Common myeloid progenitor, CD34-positive (primary cell): Measurements from ENCODE around the gene ANKIB1.
"Not testable (repeated sequence)": the region's sequence is repeated elsewhere in the genome, so short reads cannot be mapped to it uniquely, and the experiment has no call there.

Experiments
- CTCF ChIA-PET: fragments of 350-600 bp; sonication (Branson Sonifier 250); formaldehyde crosslinking; loops from one replicate; lab custom pipeline; 2021; ENCODE audit warnings: antibody characterized with exemption; lab: Charles Lee
- POLR2A ChIA-PET: fragments of 350-600 bp; sonication (Branson Sonifier 250); formaldehyde crosslinking; loops from one replicate; lab custom pipeline; 2021; ENCODE audit warnings: antibody characterized with exemption; lab: Charles Lee
- DNase-seq, 3 donors: peaks; one replicate each; pipeline versions ENCODE4 v3.0.0 to v3.0.0-alpha.2; 2013
- H3K27ac ChIP-seq, 2 experiments: 1 replicate in 1 of 2; 2 replicates in 1 of 2; pipeline ENCODE4 v1.7.0; 2013; ENCODE audit warnings: inconsistent platforms in 2 of 2, low read length in 2 of 2, mild to moderate bottlenecking in 2 of 2, low read depth in 1 of 2, moderate library complexity in 1 of 2; ENCODE audit not compliant: severe bottlenecking in 2 of 2, insufficient read depth in 1 of 2, poor library complexity in 1 of 2
- H3K27me3 ChIP-seq, 5 experiments: replicated peaks in 2 of 5; 1 replicate in 3 of 5; 2 replicates in 2 of 5; pipeline versions ENCODE4 v1.6.1 to v1.7.0; 2013; ENCODE audit warnings: low read length in 4 of 5, mild to moderate bottlenecking in 2 of 5, moderate library complexity in 2 of 5, inconsistent platforms in 1 of 5; ENCODE audit not compliant: insufficient read depth in 5 of 5, control insufficient read depth in 4 of 5
- H3K36me3 ChIP-seq, 4 experiments: 1 replicate in 2 of 4; 2 replicates in 2 of 4; pipeline versions ENCODE4 v1.6.1 to v1.7.0; 2013; ENCODE audit warnings: low read length in 3 of 4, control low read depth in 1 of 4, mild to moderate bottlenecking in 1 of 4; ENCODE audit not compliant: control insufficient read depth in 4 of 4, insufficient read depth in 4 of 4
- H3K4me1 ChIP-seq, 4 experiments: 1 replicate in 3 of 4; 2 replicates in 1 of 4; pipeline versions ENCODE4 v1.6.1 to v1.7.1; 2013; ENCODE audit warnings: low read length in 3 of 4, mild to moderate bottlenecking in 3 of 4, control low read depth in 1 of 4, inconsistent platforms in 1 of 4, moderate library complexity in 1 of 4; ENCODE audit not compliant: control insufficient read depth in 4 of 4, insufficient read depth in 4 of 4; ENCODE audit errors: control extremely low read depth in 1 of 4
- H3K4me3 ChIP-seq, 7 experiments: 1 replicate in 4 of 7; 2 replicates in 3 of 7; pipeline versions ENCODE4 v1.5.1 to v1.7.0; 2013; ENCODE audit warnings: mild to moderate bottlenecking in 7 of 7, low read length in 6 of 7, moderate library complexity in 6 of 7, inconsistent platforms in 2 of 7, low read depth in 2 of 7, control low read depth in 1 of 7; ENCODE audit not compliant: insufficient read depth in 4 of 7, control insufficient read depth in 1 of 7; ENCODE audit errors: extremely low read depth in 1 of 7
- H3K9me3 ChIP-seq, 5 experiments: 1 replicate in 4 of 5; 2 replicates in 1 of 5; pipeline versions ENCODE4 v1.6.1 to v1.7.1; 2013; ENCODE audit warnings: low read length in 4 of 5, mild to moderate bottlenecking in 2 of 5, inconsistent platforms in 1 of 5, low read depth in 1 of 5, moderate library complexity in 1 of 5; ENCODE audit not compliant: control insufficient read depth in 4 of 5, insufficient read depth in 2 of 5; ENCODE audit errors: control extremely low read depth in 1 of 5
- WGBS: methylation state at CpG from one replicate; pipeline ENCODE4 v1.1.5; 2013; ENCODE audit not compliant: insufficient coverage; 5-methylcytosine and 5-hydroxymethylcytosine counted together

The ANKIB1 gene

GRCh38 chr7:92250603-92251002 is 4.8 kb downstream of the ANKIB1 start:
- Histone ChIP-seq H3K4me3 (no peak overlapping the region), H3K27ac (no peak overlapping the region), H3K27me3 (no peaks in the 10 kb centered on the region), H3K4me1 (peaks cover 5 to 19% (median 17%) of the 10 kb centered on the region in 4 experiments), H3K36me3 (peaks cover 3 to 11% (median 5%) of the 10 kb centered on the region in 4 experiments), H3K9me3 (peaks cover 0 to 4% (median 0%) of the 10 kb centered on the region in 5 experiments)
- ChIA-PET CTCF (no interaction called here), POLR2A (no interaction called here)
- no peak for DNase-seq

- Histone ChIP-seq H3K9me3 (peaks cover 0 to 4% (median 0%) of the 10 kb centered on the region in 5 experiments), H3K4me1 (peaks cover 5 to 19% (median 17%) of the 10 kb centered on the region in 4 experiments), H3K36me3 (peaks cover 3 to 11% (median 5%) of the 10 kb centered on the region in 4 experiments), H3K27ac (no peak overlapping the region), H3K4me3 (no peak overlapping the region), H3K27me3 (no peaks in the 10 kb centered on the region)
- ChIA-PET POLR2A (no interaction called here), CTCF (no interaction called here)
- 100% methylated on average over 1 of the region's 1 CpG for WGBS
- DNase-seq = no peak
These were observed 5.4 kb downstream of the ANKIB1 start for GRCh38 chr7:92251181-92251580.

DNA sequence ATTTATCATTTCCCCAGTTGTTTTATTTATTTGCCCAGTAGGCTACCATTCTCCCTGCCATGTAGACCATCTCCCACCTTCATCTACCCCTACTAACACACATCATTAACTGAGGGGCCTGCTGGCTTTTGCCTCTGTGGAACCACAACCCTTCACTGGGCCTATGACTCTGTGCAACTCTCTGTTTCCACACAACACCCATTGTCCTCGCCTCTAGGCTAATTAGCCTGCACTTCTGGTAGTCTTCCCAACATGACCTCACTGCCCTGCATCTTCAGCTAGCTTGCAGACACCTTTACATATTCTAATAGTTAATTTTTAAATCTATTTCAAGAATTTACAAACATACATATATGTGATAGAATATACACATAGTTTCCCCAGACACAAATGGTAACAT is 7.5 kb downstream of the ANKIB1 start:
- Histone ChIP-seq H3K27me3 (no peaks in the 10 kb centered on the region), H3K9me3 (peaks cover 0 to 4% (median 0%) of the 10 kb centered on the region in 5 experiments), H3K27ac (no peak overlapping the region), H3K4me1 (peaks cover 0 to 2% (median under 1%) of the 10 kb centered on the region in 4 experiments), H3K36me3 (peaks cover 3 to 11% (median 5%) of the 10 kb centered on the region in 4 experiments), H3K4me3 (no peak overlapping the region)
- ChIA-PET POLR2A (no interaction called here), CTCF (no interaction called here)
- DNase-seq = no peak
- no CpG with 5 or more reads among the region's 1 CpG for WGBS

DNA sequence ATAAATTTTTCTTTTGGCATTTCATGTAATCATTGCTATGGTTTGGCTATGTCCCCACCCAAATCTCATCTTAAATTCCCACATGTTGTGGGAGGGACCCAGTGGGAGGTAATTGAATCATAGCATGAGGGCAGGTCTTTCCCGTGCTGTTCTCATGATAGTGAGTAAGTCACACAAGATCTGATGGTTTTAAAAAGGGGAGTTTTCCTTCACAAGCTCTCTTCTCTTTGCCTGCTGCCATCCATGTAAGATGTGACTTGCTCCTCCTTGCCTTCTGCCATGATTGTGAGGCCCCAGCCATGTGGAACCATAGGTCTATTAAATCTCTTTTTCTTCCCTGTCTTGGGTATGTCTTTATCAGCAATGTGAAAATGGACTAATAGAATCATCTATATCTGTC is 9.0 kb downstream of the ANKIB1 start:
- WGBS = 100% methylated on average over 1 of the region's 1 CpG

GRCh38 chr7:92255308-92255707 is 9.5 kb downstream of the ANKIB1 start:
- no peak overlapping the region for H3K27ac ChIP-seq

More for the DNA sequence above, 9.0 kb downstream of the ANKIB1 start:
- H3K4me1 ChIP-seq, H3K27me3 ChIP-seq, H3K9me3 ChIP-seq, CTCF ChIA-PET, H3K27ac ChIP-seq, H3K4me3 ChIP-seq, DNase-seq: not testable (repeated sequence)
- POLR2A ChIA-PET = interaction anchor here (1.0 kb wide), 1 partner anchor 9 kb away, joined by 3 read pairs; the partner anchor contains the start of genes ANKIB1 and KRIT1
- H3K36me3 ChIP-seq = peaks cover 3 to 11% (median 5%) of the 10 kb centered on the region in 4 experiments

GRCh38 chr7:92259062-92259461 is 13.3 kb downstream of the ANKIB1 start:
- CTCF ChIA-PET = no interaction called here

More at GRCh38 chr7:92255308-92255707, 9.5 kb downstream of the ANKIB1 start:
- CTCF ChIA-PET = no interaction called here
- Histone ChIP-seq H3K4me1 (no peaks in the 10 kb centered on the region), H3K4me3 (no peak overlapping the region), H3K27me3 (no peaks in the 10 kb centered on the region), H3K36me3 (peaks cover 3 to 11% (median 6%) of the 10 kb centered on the region in 4 experiments), H3K9me3 (peaks cover 0 to 4% (median 0%) of the 10 kb centered on the region in 5 experiments)
- WGBS = 92% methylated on average over 3 of the region's 4 CpGs
- no peak for DNase-seq
- POLR2A ChIA-PET = interaction anchor here (1.0 kb wide), 1 partner anchor 9 kb away, joined by 3 read pairs; the partner anchor contains the start of genes ANKIB1 and KRIT1

GRCh38 chr7:92259610-92260247 is 14.0 kb downstream of the ANKIB1 start:
- H3K27me3 ChIP-seq = no peaks in the 10 kb centered on the region
- peaks cover 0 to 8% (median 3%) of the 10 kb centered on the region in 5 experiments for H3K9me3 ChIP-seq
- no peak overlapping the region for H3K4me3 ChIP-seq
- H3K36me3 ChIP-seq = peaks cover 0 to 12% (median 4%) of the 10 kb centered on the region in 4 experiments
- 100% methylated on average over 1 of the region's 2 CpGs for WGBS
- peak in 2 of 3 donors; percentile 21 to 40 for DNase-seq
- ChIA-PET CTCF (interaction anchor here (1.0 to 1.1 kb wide), 2 partner anchors 14 to 42 kb away, joined by 3 to 4 read pairs; partner anchors contain the start of genes ANKIB1 and KRIT1), POLR2A (no interaction called here)
- H3K4me1 ChIP-seq = no peaks in the 10 kb centered on the region
- H3K27ac ChIP-seq = no peak overlapping the region

More at GRCh38 chr7:92259062-92259461, 13.3 kb downstream of the ANKIB1 start:
- POLR2A ChIA-PET = no interaction called here
- H3K27me3 ChIP-seq = no peaks in the 10 kb centered on the region
- no peak overlapping the region for H3K27ac ChIP-seq
- DNase-seq = no peak
- H3K4me1 ChIP-seq = no peaks in the 10 kb centered on the region
- peaks cover 0 to 12% (median 4%) of the 10 kb centered on the region in 4 experiments for H3K36me3 ChIP-seq
- no peak overlapping the region for H3K4me3 ChIP-seq
- WGBS = 97% methylated on average over 4 of the region's 4 CpGs
- H3K9me3 ChIP-seq = peaks cover 0 to 9% (median 4%) of the 10 kb centered on the region in 5 experiments
